C4-2B (cell line): ENCODE results near the gene CTPS1.

Experiments
- ZFX ChIP-seq: fragments of 450-650 bp; IDR thresholded peaks from 2 replicates; pipeline ENCODE4 v1.6.1; 2017
- TF ChIP-seq, protein P1 (sequence below): fragments of 450-650 bp; conservative IDR thresholded peaks from 2 replicates; pipeline ENCODE4 v1.5.1; 2017; ENCODE audit warnings: mild to moderate bottlenecking

DNA sequence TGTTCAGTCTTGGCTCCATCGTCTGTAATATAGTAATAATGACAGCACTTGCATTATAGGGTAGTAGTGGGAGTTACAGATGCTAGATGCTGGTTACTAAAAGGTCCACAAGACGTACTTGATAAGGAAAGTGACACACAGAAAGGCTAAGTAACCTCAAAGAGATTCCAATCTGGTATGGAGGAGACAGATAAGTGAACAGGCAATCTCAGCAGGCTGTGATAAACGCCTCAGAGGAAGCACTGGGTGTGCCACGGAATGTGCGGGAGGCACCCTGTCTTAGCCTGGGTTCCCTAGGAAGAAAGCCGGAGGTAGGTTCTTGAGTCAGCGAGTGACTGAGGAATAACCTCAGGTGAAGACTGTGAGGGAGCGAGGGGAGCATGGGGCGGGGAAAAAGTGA, 4.6 kb upstream of the CTPS1 start:
- TF ChIP-seq, protein P1, sequence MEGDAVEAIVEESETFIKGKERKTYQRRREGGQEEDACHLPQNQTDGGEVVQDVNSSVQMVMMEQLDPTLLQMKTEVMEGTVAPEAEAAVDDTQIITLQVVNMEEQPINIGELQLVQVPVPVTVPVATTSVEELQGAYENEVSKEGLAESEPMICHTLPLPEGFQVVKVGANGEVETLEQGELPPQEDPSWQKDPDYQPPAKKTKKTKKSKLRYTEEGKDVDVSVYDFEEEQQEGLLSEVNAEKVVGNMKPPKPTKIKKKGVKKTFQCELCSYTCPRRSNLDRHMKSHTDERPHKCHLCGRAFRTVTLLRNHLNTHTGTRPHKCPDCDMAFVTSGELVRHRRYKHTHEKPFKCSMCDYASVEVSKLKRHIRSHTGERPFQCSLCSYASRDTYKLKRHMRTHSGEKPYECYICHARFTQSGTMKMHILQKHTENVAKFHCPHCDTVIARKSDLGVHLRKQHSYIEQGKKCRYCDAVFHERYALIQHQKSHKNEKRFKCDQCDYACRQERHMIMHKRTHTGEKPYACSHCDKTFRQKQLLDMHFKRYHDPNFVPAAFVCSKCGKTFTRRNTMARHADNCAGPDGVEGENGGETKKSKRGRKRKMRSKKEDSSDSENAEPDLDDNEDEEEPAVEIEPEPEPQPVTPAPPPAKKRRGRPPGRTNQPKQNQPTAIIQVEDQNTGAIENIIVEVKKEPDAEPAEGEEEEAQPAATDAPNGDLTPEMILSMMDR: no peak
- no peak for TF ChIP-seq ZFX
